Activated T-cell treated with anti-CD3 and anti-CD28 coated beads for 24 hours (primary cell): Measurements from ENCODE around the gene EIF5A2.
"Not testable (repeated sequence)": the region's sequence is repeated elsewhere in the genome, so short reads cannot be mapped to it uniquely, and the experiment has no call there.

ENCODE experiments used
- DNase-seq: peaks from one replicate; pipeline ENCODE4 v3.0.0-alpha.2; 2020; ENCODE audit warnings: low read depth

Gene EIF5A2

GRCh38 chr3:170896781-170897180, 11.7 kb downstream of the EIF5A2 start:
- DNase-seq: no peak

- not testable (repeated sequence) for DNase-seq
Observed at GRCh38 chr3:170896333-170896732, 12.1 kb downstream of the EIF5A2 start.

GRCh38 chr3:170893895-170894294, 14.5 kb downstream of the EIF5A2 start:
- DNase-seq: no peak

DNA sequence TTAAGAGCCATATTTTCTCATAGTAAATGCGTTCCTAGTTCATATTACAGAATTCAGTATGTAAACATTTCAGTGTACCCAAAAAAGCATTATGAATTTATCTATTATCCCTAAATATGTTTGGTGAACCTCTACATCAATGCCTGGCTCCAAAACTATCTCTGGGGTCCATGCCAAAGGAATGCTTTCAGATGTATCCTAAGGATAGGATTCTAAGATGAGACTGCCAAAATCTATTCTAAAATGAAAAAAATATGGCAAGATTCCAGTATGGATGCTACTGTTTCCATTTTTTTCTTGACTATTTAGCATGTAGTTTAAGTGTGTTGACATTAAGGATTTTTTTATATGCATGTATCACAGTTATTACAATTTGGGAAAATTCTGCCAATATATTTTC, 18.8 kb downstream of the EIF5A2 start:
- no peak for DNase-seq

DNA sequence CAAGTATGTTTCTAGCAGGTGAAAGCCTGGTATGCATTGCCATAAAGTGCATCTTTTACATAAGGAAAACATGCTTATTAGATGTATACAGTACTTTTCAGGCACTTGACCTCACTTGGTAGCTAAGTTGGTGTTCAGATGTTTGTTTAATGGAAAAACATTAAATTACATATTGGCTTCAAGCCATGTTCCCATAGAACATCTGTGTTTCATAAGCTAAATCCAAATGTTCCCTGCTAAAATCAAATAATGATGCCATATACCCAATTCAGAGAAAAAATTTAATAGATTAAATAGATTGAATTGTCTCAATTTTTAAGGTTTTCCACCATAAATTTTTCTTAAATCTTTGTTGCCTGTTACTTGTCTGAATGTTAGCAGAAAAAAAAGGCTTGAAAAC, 19.3 kb downstream of the EIF5A2 start:
- no peak for DNase-seq

GRCh38 chr3:170884109-170884930, 24.1 kb downstream of the EIF5A2 start:
- not testable (repeated sequence) for DNase-seq

DNA sequence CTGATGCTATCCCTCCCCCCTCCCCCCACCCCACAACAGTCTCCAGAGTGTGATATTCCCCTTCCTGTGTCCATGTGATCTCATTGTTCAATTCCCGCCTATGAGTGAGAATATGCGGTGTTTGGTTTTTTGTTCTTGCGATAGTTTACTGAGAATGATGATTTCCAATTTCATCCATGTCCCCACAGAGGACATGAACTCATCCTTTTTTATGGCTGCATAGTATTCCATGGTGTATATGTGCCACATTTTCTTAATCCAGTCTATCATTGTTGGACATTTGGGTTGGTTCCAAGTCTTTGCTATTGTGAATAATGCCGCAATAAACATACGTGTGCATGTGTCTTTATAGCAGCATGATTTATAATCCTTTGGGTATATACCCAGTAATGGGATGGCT, 29.7 kb downstream of the EIF5A2 start:
- not testable (repeated sequence) for DNase-seq

DNA sequence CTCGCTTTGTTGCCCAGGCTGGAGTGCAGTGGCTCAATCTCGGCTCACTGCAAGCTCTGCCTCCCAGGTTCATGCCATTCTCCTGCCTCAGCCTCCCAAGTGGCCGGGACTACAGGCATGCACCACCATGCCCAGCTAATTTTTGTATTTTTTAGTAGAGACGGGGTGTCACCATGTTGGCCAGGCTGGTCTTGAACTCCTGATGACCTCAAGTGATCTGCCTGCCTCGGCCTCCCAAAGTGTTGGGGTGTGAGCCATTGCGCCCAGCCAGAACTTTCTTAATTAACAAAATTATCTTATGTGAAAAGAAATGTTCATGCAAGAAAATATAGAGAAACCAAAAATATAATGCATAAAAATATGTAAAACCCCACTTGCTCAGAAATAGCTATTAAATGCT, 31.1 kb downstream of the EIF5A2 start:
- not testable (repeated sequence) for DNase-seq

GRCh38 chr3:170876537-170876936, 31.9 kb downstream of the EIF5A2 start:
- no peak for DNase-seq

DNA sequence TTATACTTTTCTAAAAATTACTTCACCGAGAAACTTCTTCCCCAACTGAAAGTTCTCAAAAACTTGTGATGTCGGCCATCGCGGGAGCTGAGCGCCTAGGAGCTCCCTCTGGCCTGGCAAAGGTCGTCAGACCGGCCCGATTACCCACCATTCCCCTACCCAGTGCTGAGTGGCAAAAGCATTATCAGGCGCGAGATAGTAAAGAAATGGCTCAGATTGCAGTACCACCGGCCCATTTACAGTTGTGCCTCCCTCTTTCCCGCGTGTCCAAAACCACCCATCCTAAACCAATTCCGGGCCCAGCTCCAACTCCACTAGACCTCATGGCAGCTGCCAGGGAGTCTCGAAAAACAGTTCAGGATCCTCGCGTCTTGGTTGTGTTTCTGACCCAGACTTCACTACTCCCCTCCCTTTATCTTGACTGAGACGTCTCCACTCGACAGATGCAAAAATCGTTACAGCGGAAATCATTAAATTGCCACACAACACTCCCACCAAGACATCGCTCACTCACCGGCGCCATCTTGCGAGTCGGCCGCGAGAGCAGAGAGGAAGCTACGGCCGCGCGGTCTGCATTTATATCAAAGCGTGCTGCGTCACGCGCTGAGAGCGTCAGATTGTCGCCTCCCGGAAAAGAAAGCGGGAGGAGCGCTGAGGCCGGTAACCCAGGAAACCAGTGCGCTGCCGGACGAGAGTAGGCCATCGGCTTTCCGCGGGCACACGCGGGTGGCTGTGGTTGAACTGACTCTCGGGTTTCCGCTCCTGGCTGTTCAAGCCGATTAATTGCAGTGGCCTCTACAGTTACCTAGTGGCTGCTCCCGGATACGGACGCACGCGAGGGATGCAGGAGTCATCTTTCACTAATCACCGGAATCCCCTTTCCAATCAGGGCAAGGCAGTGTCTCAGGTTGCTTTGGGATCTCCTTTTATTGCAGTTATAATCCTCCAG, 38.5 kb downstream of the EIF5A2 start, which contains the start of gene RPL22L1:
Gene RPL22L1, minus strand, starts transcription at position 551 of the 949 bp plus-strand sequence. Its CDS starts 28 bp downstream, at position 523.
- DNase-seq: peak; percentile 87

DNA sequence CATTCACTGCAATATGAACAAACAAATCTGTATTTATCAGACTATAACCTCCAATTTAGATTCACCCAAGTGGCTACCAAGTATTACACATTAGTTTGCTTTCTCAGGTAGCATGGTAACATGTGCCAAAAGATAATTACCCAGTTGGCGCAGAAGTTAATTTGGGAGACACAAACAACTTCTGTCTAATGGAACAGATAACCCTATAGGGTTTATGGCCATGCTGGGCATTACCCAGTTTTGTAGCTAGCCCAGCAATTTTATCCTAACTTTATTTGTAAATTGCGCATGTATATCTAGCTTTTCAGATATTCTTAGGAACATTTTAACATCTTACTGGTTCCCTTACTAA, 39.2 kb downstream of the EIF5A2 start:
- DNase-seq: no peak

DNA sequence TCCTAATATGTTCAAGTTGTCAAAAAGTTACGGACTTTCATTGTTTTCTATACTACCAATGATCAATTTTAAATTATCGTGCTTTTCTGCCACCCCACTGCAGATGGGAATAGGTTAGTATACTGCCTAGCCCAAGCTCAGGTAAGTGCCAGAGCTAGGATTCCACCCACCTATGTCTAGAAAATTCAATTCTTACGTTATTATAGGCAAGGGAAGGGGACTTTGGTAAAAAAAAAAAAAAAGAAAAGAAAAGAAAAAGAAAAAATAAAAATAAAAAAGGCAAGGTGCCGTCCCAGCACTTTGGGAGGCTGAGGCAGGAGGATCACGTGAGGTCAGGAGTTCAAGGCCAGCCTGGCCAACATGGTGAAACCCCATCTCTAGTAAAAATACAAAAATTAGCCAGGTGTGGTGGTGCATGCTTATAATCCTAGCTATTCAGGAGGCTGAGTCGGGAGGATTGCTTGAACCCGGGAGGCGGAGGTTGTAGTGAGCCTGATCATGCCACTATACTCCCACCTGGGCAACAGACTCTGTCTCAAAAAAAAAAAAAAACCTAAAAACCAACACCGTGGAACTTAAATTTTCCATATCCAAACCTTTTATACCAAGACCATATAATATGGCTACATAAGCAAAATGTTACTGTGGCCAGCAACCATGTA, 39.7 kb downstream of the EIF5A2 start:
- DNase-seq: no peak

GRCh38 chr3:170867143-170867937, 41.1 kb downstream of the EIF5A2 start:
- DNase-seq: no peak

GRCh38 chr3:170866499-170866898, 41.9 kb downstream of the EIF5A2 start:
- DNase-seq: no peak

DNA sequence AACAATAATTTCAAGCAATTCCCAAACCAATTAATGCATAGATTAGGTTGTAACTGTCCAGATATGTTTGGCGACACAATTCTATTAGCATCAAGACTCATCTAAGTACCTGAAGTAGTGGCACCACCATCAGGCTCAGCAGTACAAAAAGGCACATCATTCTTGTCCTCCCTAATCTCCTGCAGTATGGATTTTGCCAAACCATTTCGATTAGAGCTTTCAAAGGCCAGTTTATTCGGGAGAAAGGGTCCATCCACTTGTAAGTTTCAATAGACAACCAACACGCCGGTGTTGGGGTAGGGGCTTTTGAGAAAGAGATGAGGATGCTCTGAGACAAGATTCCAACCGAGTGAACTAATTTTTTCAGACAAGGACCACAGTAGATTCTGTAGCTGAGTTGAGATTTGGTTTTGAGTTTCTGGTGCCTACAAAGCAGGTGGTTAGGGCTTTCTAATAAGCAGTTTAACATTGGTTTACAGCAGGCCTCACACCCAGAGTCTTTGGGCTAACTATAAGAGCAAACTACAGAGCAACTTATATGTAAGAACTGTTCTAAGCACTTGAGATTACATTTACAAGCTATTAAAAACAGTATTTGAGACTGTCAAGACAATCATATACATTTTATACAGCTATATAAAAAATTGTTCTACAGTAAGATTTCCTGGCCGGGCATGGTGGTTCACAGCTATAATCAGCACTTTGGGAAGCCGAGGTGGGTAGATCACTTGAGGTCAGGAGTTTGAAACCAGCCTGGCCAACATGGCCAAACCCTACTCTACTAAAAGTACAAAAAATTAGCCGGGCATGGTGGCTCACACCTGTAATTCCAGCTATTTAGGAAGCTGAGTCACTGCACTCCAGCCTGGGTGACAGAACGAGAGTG, 43.0 kb downstream of the EIF5A2 start:
- no peak for DNase-seq

DNA sequence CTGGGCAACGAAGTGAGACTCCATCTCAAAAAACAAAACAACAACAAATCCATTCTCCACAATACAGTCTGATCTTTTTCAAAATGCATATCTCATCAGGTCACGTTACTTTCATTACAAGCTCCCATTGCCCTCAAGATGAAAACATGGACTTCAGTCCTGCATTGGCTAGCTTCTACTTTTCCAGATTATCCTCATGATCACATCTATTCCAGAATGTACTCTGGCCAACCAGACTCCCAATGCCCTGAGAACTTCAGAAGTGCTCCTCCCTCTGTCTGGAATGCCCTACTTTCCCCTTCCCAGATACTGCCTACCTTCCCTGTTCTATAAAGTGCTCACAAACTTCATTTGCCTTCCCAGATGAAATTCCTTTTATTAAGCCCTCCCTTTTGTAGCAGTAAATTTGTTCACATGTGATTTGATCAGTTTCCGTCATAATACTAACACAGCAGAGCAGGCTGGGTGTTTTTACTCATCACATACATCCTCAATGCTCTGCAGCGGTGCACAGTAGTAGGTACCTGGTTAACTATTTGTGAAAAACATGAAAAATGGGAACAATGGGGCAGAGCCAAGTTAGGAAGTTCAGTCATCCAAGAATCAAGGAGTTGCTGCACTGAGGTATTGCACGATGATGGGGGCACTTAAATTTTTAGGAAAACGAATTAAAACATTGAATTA, 43.8 kb downstream of the EIF5A2 start:
- no peak for DNase-seq

DNA sequence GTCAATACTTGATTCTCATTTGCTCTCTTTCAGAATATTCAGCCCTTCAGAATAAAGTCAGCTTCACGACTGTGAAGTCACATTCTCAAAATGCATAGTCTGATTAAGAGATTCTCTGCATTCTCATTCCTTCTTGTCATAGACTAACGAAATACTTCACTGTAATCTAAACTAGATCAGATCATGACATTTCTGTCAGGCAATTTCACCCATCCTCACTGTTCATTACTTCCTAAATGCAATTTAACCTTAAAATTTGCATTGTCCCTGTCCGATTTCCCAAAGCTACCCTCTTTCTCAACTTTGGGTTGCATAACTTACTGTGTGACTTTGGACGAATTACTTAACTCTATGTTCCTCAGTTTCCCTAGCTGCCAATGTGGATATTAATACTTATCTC, 44.6 kb downstream of the EIF5A2 start:
- no peak for DNase-seq

DNA sequence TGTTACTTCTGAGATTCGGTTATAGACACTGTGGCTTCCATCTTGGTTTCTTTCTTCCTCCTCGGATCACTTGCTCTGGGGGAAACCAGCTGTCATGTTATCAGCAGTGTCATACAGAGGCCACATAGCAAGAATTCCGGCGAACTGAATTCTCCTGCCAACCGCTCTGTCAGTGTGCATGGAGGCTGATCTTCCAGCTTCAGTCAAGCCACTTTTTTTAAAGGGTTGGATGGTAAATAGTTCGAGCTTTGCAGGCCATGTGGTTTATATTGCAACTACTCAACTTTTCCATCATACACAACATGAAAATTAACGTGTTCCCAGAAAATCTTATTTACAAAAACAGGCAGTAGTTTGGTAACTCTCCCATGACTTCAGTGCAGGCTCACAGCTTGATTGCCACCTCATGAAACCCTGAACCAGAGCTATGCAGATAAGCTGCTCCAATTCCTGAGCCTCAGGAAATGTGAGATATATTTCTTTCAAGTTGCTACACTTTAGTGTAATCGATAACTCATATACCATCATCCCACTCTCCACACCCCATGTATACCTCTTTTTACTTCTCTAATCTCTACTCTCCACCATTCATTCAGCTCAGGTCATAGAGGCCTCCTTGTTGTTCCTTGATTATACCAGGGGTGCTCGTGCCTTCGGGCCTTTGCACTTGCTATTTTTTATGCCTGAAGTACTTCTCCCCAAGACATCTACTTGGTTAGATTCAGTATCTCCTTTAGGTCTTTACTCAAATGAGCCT, 45.6 kb downstream of the EIF5A2 start:
- no peak for DNase-seq

DNA sequence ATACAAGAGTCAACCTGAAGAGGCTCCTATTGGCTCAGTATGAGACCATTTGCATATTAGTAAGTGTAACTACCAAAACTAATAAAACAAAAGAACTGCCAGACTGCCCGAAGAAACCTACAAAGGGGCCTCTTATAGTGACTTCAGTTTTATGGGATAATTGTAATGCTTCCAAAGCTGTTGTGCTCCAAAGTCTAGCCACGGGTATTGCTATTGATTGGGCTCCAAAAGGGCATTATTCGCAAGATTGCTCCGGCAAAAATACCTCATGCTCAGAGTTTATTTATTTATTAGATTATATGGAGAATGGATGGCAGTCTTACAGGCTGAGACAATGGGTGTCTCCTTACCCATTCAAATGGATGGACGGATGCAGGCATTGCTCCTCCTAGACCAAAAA, 49.8 kb downstream of the EIF5A2 start:
- DNase-seq: no peak
